Esophagus muscularis mucosa (tissue), 4 donors: ENCODE measurements around the gene HYPK.

Experiments used
- CTCF ChIP-seq, 3 experiments: fragments of 200-600 bp in 2 of 3; fragments of 450-650 bp in 1 of 3; sonication (generic) in 2 of 3; IDR thresholded peaks; one replicate each; pipeline ENCODE4 v1.5.1; 2017 to 2019; ENCODE audit warnings: antibody characterized with exemption in 3 of 3, mild to moderate bottlenecking in 2 of 3, moderate library complexity in 1 of 3
- EP300 ChIP-seq: sonication (generic); formaldehyde crosslinking; IDR thresholded peaks from one replicate; pipeline ENCODE4 v1.6.1; 2017; ENCODE audit warnings: antibody characterized with exemption
- POLR2A ChIP-seq: fragments of 450-650 bp; IDR thresholded peaks from one replicate; pipeline ENCODE4 v1.6.1; 2017; ENCODE audit warnings: antibody characterized with exemption, moderate library complexity, mild to moderate bottlenecking, low read depth

GRCh38 chr15:43796566-43796965, 3.8 kb upstream of the HYPK start:
- TF ChIP-seq CTCF (IDR thresholded peaks at IDR 0.05) (no peak), EP300 (no peak), POLR2A (no peak)
